Right lobe of liver (tissue), 6 donors: ENCODE measurements around the gene CDYL2. TPM values are rescaled to one million over a fixed set of nuclear protein-coding genes. Genes with fewer than 3 reads are reported as not detected.

Experiments
- ATAC-seq, 4 donors: fragments of 200-7000 bp; cut with Tn5 transposase; one replicate each; pipeline ENCODE4 v1.9.1; 2020; ENCODE audit warnings: mild to moderate bottlenecking in 4 of 4, moderate library complexity in 4 of 4
- DNase-seq, 3 donors: peaks; one replicate each; pipeline ENCODE4 v3.0.0-alpha.2; 2020
- H3K27ac ChIP-seq, 3 donors: fragments of 200-600 bp; one replicate each; pipeline ENCODE4 v1.8.0; 2022
- H3K27me3 ChIP-seq, 2 donors: fragments of 200-600 bp; one replicate each; pipeline ENCODE4 v1.8.0; 2022
- H3K36me3 ChIP-seq, 4 donors: fragments of 200-600 bp; sonication (generic) in 1 of 4; one replicate each; pipeline versions ENCODE4 v1.5.1 to v1.8.0; 2017 to 2022; ENCODE audit warnings: control low read depth in 1 of 4
- H3K4me1 ChIP-seq, 4 donors: fragments of 200-600 bp; sonication (generic) in 1 of 4; one replicate each; pipeline versions ENCODE4 v1.5.1 to v1.8.0; 2017 to 2022; ENCODE audit warnings: control low read depth in 1 of 4
- H3K4me3 ChIP-seq, 3 donors: fragments of 200-600 bp; one replicate each; pipeline ENCODE4 v1.8.0; 2022
- H3K9me3 ChIP-seq, 4 donors: fragments of 200-600 bp; sonication (generic) in 1 of 4; one replicate each; pipeline versions ENCODE4 v1.5.1 to v1.8.0; 2017 to 2022; ENCODE audit warnings: control low read depth in 1 of 4
- POLR2A ChIP-seq: fragments of 450-650 bp; IDR thresholded peaks from one replicate; pipeline ENCODE4 v1.6.1; 2017; ENCODE audit warnings: antibody characterized with exemption, mild to moderate bottlenecking
- WGBS: methylation state at CpG from one replicate; pipeline ENCODE4 v1.1.6; 2018; ENCODE audit warnings: low coverage, low lambda C conversion rate; ENCODE audit not compliant: insufficient coverage; ENCODE audit errors: missing lambda C conversion rate; 5-methylcytosine and 5-hydroxymethylcytosine counted together
- intact Hi-C, 2 donors: fragments of 100-400 bp; cut with DNase I; formaldehyde crosslinking; loops; one replicate each; pipeline versions ENCODE4 v1.11.2 to v1.14.1; 2022
- total RNA-seq, 6 experiments: library from RNA; depleted of rRNA in 2 of 6; stranded (reverse); fragments of >200 nt in 2 of 6; fragmentation: NEBNext Ultra II Directional in 3 of 6; extraction: Animal tissue kit (Norgen Biotek cat#: 25700) in 3 of 6; gene quantifications; one replicate each; pipeline versions ENCODE4 v1.1.0 to v1.2.4, GENCODE V29; 2016 to 2023
- TF ChIP-seq, protein P1 (sequence below), 4 donors: fragments of 200-600 bp in 3 of 4; fragments of 450-650 bp in 1 of 4; IDR thresholded peaks; one replicate each; pipeline versions ENCODE4 v1.5.1 to v1.8.0; 2016 to 2022; ENCODE audit warnings: antibody characterized with exemption in 4 of 4, mild to moderate bottlenecking in 2 of 4
- donor health status: DM: no; HTN: yes; CAD: no.
- donor health status: DM: no; HTN: no; CAD: no.
- donor health status: DM: no; HTN: no; CAD: no.
- donor health status: DM: no; HTN: yes; CAD: no.
- donor health status: DM: no; HTN: yes; CAD: no.

The CDYL2 gene
- total RNA-seq, 6 experiments from 2014 or later: 2.2 to 12.7 (median 6.3) TPM

DNA sequence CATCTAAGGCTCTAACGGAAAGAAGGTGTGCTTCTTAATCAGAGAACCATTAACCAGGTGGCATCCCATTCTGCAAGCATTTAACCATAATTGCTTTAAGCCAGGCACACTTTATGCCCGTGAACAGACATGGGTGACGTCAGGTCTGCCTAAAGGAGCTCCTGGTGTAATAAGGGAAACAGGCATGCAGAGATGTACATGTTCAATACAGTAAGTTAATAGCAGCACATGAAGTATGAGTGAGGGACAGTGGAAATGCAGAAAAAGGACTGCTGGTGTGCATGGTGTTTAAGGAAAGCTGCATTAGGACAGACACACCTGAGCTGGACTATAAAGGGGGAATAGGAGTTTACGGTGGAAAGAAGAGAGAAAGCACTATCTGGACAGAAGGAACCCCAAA, 245.0 kb downstream of the CDYL2 start:
- intact Hi-C loops: no loop called here
- TF ChIP-seq POLR2A: no peak
- TF ChIP-seq, protein P1, sequence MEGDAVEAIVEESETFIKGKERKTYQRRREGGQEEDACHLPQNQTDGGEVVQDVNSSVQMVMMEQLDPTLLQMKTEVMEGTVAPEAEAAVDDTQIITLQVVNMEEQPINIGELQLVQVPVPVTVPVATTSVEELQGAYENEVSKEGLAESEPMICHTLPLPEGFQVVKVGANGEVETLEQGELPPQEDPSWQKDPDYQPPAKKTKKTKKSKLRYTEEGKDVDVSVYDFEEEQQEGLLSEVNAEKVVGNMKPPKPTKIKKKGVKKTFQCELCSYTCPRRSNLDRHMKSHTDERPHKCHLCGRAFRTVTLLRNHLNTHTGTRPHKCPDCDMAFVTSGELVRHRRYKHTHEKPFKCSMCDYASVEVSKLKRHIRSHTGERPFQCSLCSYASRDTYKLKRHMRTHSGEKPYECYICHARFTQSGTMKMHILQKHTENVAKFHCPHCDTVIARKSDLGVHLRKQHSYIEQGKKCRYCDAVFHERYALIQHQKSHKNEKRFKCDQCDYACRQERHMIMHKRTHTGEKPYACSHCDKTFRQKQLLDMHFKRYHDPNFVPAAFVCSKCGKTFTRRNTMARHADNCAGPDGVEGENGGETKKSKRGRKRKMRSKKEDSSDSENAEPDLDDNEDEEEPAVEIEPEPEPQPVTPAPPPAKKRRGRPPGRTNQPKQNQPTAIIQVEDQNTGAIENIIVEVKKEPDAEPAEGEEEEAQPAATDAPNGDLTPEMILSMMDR (IDR thresholded peaks at IDR 0.05): no peak
- WGBS: 51% methylated on average over 4 of the region's 4 CpGs
- no peaks in the 10 kb centered on the region for H3K4me1 ChIP-seq
- H3K27ac ChIP-seq: no peak overlapping the region
- no peak for DNase-seq
- H3K27me3 ChIP-seq: no peaks in the 10 kb centered on the region
- no peaks in the 10 kb centered on the region for H3K36me3 ChIP-seq
- no peaks in the 10 kb centered on the region for H3K9me3 ChIP-seq
- ATAC-seq: no peak
- H3K4me3 ChIP-seq: no peak overlapping the region

DNA sequence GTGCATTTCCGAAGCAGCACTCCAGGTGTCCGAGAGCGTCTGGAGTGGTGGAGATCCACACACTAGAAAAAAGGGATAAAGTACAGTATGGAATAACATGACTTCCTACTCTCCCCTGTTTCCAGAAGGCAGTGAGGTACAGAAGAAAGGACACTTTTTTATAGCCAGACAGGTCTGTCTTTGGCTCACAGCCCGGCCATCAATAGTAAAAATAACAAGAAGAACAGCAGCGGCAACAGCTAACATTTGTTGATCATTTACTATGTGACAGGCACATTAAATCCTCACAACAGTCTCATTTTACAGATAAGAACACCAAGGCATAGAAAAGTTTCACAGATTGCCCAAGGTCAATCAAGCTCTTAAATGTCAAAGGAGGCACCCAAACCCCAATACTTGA, 247.4 kb downstream of the CDYL2 start:
- no peak overlapping the region for H3K27ac ChIP-seq
- intact Hi-C loops: no loop called here
- TF ChIP-seq, protein P1 (IDR thresholded peaks at IDR 0.05): no peak
- TF ChIP-seq POLR2A: no peak
- H3K4me3 ChIP-seq: no peak overlapping the region
- no peaks in the 10 kb centered on the region for H3K27me3 ChIP-seq
- no peak for ATAC-seq
- no peaks in the 10 kb centered on the region for H3K9me3 ChIP-seq
- DNase-seq: no peak
- H3K36me3 ChIP-seq: no peaks in the 10 kb centered on the region
- WGBS: 77% methylated on average over 2 of the region's 5 CpGs
- no peaks in the 10 kb centered on the region for H3K4me1 ChIP-seq

- H3K27ac ChIP-seq: no peak overlapping the region
- 69% methylated on average over 2 of the region's 3 CpGs for WGBS
- no peak for ATAC-seq
- TF ChIP-seq, protein P1 (IDR thresholded peaks at IDR 0.05): no peak
- TF ChIP-seq POLR2A: no peak
- no peaks in the 10 kb centered on the region for H3K9me3 ChIP-seq
- intact Hi-C loops: no loop called here
- no peaks in the 10 kb centered on the region for H3K4me1 ChIP-seq
- H3K4me3 ChIP-seq: no peak overlapping the region
- no peaks in the 10 kb centered on the region for H3K27me3 ChIP-seq
- no peak for DNase-seq
- no peaks in the 10 kb centered on the region for H3K36me3 ChIP-seq
Observed at GRCh38 chr16:80556481-80556880, 247.9 kb downstream of the CDYL2 start.

GRCh38 chr16:80554033-80554432, 250.4 kb downstream of the CDYL2 start:
- no peak for DNase-seq
- Histone ChIP-seq H3K27ac (no peak overlapping the region), H3K4me1 (no peaks in the 10 kb centered on the region), H3K9me3 (no peaks in the 10 kb centered on the region), H3K27me3 (no peaks in the 10 kb centered on the region), H3K36me3 (no peaks in the 10 kb centered on the region), H3K4me3 (no peak overlapping the region)
- 9% methylated on average over 2 of the region's 2 CpGs for WGBS
- no peak for ATAC-seq
- intact Hi-C loops: no loop called here
- TF ChIP-seq, protein P1 (IDR thresholded peaks at IDR 0.05): no peak
- no peak for TF ChIP-seq POLR2A

GRCh38 chr16:80552277-80552676, 252.1 kb downstream of the CDYL2 start:
- 53% methylated on average over 3 of the region's 5 CpGs for WGBS
- no peaks in the 10 kb centered on the region for H3K36me3 ChIP-seq
- no peak overlapping the region for H3K4me3 ChIP-seq
- no peaks in the 10 kb centered on the region for H3K27me3 ChIP-seq
- no peaks in the 10 kb centered on the region for H3K9me3 ChIP-seq
- no peak for ATAC-seq
- no peaks in the 10 kb centered on the region for H3K4me1 ChIP-seq
- H3K27ac ChIP-seq: no peak overlapping the region
- no peak for DNase-seq
- TF ChIP-seq, protein P1 (IDR thresholded peaks at IDR 0.05): no peak
- TF ChIP-seq POLR2A: no peak
- intact Hi-C loops: no loop called here
